ENCODE measurements around the gene PPFIA1. TPM values are rescaled to one million over a fixed set of nuclear protein-coding genes. Genes with fewer than 3 reads are reported as not detected.

Gene PPFIA1
- polyA plus RNA-seq, 1 experiment = 62.7 TPM

GRCh38 chr11:70429724-70430521 is 159.4 kb downstream of the PPFIA1 start:
- TF ChIP-seq CTCF (IDR thresholded peaks at IDR 0.05; ENCODE audit: insufficient read depth, low read depth, low read length) = no peak

GRCh38 chr11:70430671-70431574 is 160.4 kb downstream of the PPFIA1 start:
- CTCF ChIA-PET = interaction anchor here (0.6 kb wide), 1 partner anchor 12 kb away, joined by 3 read pairs; no protein-coding TSS in a partner anchor
- peaks cover 62% of the 10 kb centered on the region for H3K36me3 ChIP-seq (ENCODE audit: control insufficient read depth, insufficient read depth, low read length)
- H3K27me3 ChIP-seq (ENCODE audit: control insufficient read depth, insufficient read depth, low read length) = no peaks in the 10 kb centered on the region
- POLR2A ChIA-PET = no interaction called here
- H3K4me3 ChIP-seq (ENCODE audit: low read depth, low read length) = no peak overlapping the region
- no peak for DNase-seq (ENCODE audit: low read depth)
- no peak for TF ChIP-seq CTCF (IDR thresholded peaks at IDR 0.05; ENCODE audit: insufficient read depth, low read depth, low read length)

More at GRCh38 chr11:70429724-70430521, 159.4 kb downstream of the PPFIA1 start:
- Histone ChIP-seq H3K27me3 (ENCODE audit: control insufficient read depth, insufficient read depth, low read length) (no peaks in the 10 kb centered on the region), H3K36me3 (ENCODE audit: control insufficient read depth, insufficient read depth, low read length) (peaks cover 66% of the 10 kb centered on the region), H3K4me3 (ENCODE audit: low read depth, low read length) (no peak overlapping the region)
- ChIA-PET CTCF (no interaction called here), POLR2A (no interaction called here)
- DNase-seq (ENCODE audit: low read depth) = no peak

GRCh38 chr11:70431611-70432010 is 161.1 kb downstream of the PPFIA1 start:
- CTCF ChIA-PET = no interaction called here
- no peaks in the 10 kb centered on the region for H3K27me3 ChIP-seq (ENCODE audit: control insufficient read depth, insufficient read depth, low read length)
- no peak overlapping the region for H3K4me3 ChIP-seq (ENCODE audit: low read depth, low read length)
- POLR2A ChIA-PET = no interaction called here
- DNase-seq (ENCODE audit: low read depth) = no peak
- TF ChIP-seq CTCF (IDR thresholded peaks at IDR 0.05; ENCODE audit: insufficient read depth, low read depth, low read length) = no peak
- peaks cover 66% of the 10 kb centered on the region for H3K36me3 ChIP-seq (ENCODE audit: control insufficient read depth, insufficient read depth, low read length)

GRCh38 chr11:70432065-70432464 is 161.6 kb downstream of the PPFIA1 start:
- H3K36me3 ChIP-seq (ENCODE audit: control insufficient read depth, insufficient read depth, low read length) = peaks cover 69% of the 10 kb centered on the region
- H3K4me3 ChIP-seq (ENCODE audit: low read depth, low read length) = no peak overlapping the region
- TF ChIP-seq CTCF (IDR thresholded peaks at IDR 0.05; ENCODE audit: insufficient read depth, low read depth, low read length) = no peak
- ChIA-PET CTCF (no interaction called here), POLR2A (no interaction called here)
- DNase-seq (ENCODE audit: low read depth) = no peak
- H3K27me3 ChIP-seq (ENCODE audit: control insufficient read depth, insufficient read depth, low read length) = no peaks in the 10 kb centered on the region

- POLR2A ChIA-PET = no interaction called here
- no peak for TF ChIP-seq CTCF (IDR thresholded peaks at IDR 0.05; ENCODE audit: insufficient read depth, low read depth, low read length)
- Histone ChIP-seq H3K4me3 (ENCODE audit: low read depth, low read length) (no peak overlapping the region), H3K36me3 (ENCODE audit: control insufficient read depth, insufficient read depth, low read length) (peaks cover 68% of the 10 kb centered on the region), H3K27me3 (ENCODE audit: control insufficient read depth, insufficient read depth, low read length) (no peaks in the 10 kb centered on the region)
- CTCF ChIA-PET = no interaction called here
- DNase-seq (ENCODE audit: low read depth) = no peak
Measured at GRCh38 chr11:70432580-70432979, 162.1 kb downstream of the PPFIA1 start.
